ENCODE data around the gene GYG2.

GYG2 gene

DNA sequence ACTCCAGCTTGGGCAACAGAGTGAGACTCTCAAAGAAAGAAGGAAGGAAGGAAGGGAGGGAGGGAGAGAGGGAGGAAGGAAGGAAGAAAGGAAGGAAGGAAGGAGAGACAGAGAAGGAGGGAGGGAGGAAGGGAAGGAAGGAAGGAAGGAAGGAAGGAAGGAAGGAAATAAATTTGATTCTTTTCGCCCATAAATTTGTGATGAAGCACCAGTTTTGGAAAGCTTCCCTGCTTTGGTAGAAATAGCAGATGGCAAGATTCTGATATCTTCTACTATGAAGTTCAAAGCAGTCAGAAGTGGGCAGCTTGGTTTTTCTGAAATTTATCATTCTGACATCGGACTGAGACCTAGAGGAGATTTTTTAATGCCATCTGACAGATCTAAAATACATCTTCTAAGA lies 11.7 kb upstream of the GYG2 start:
- DNase-seq = no peak

DNA sequence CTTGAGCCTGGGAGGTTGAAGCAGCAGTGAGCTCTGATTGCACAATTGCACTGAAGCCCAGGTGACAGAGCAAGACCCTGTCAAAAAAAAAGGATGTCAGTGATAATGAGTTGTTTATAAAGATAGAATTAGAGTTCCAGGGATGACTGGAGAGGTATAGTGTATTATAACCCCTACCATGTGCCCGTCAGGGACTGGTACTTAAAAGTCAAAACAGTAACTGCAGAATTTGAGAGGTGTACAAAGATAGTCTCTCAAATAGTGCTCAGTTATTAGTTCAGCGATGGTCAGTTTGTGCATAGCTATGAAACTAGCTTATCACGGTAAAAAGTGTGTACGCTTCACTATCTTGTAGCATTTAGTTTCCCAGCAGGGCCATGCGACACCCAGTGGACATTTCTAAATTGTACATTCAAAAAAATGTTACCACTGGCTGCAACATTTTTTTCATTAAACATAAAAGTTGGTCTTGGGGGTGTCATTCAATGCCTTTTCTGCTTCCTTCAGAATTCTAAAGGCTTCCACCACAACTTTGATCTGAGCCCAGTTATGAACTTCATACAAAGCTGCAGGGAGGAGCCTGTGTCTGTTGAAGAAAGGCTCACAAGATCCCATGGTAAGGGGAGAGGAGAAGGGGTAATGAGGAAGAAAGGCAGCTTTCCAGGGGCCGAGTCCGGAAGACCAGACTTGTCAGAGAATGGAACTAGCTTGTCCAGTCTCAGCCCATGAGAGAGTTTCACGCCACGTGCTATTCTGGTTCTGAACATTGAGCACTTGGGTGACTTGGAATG lies 9.2 kb upstream of the GYG2 start:
- peak; percentile 17 for DNase-seq

DNA sequence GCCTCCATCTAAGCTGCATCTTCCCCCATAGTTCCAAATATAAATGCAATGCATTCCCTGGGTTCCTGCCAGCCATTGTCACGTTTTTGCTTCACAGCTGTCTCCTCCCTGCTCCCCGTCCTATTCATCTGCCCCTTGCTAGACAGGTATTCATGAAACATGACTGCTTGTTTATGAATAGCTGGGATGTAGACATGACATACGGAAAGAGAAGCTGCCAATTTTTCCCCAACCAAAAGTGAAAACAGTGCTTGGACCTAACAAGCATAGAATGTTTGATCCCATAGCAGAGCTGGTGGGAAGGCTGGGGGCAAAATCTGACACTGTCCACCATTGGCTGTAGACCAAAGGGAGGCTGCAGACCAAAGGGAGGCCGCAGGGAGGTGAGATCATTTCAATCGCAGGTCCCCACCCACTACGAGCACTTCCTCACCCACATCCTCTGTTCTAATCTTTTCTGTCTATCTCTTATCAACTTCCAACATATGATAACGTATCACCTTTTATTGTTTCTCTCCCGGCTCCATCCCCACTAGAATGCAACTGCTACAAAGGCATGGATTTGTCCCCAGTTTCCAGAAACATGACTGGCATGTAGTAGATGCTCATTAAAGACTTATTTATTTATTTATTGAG lies 8.5 kb upstream of the GYG2 start:
- no peak for DNase-seq

- DNase-seq = no peak
These were observed 4.8 kb upstream of the GYG2 start for GRCh38 chrX:2823795-2824386.

- no peak for DNase-seq
These were observed 3.8 kb upstream of the GYG2 start for GRCh38 chrX:2824886-2825285.

GRCh38 chrX:2828959-2829411 lies 255 bp downstream of the GYG2 start:
- no peak for DNase-seq

DNA sequence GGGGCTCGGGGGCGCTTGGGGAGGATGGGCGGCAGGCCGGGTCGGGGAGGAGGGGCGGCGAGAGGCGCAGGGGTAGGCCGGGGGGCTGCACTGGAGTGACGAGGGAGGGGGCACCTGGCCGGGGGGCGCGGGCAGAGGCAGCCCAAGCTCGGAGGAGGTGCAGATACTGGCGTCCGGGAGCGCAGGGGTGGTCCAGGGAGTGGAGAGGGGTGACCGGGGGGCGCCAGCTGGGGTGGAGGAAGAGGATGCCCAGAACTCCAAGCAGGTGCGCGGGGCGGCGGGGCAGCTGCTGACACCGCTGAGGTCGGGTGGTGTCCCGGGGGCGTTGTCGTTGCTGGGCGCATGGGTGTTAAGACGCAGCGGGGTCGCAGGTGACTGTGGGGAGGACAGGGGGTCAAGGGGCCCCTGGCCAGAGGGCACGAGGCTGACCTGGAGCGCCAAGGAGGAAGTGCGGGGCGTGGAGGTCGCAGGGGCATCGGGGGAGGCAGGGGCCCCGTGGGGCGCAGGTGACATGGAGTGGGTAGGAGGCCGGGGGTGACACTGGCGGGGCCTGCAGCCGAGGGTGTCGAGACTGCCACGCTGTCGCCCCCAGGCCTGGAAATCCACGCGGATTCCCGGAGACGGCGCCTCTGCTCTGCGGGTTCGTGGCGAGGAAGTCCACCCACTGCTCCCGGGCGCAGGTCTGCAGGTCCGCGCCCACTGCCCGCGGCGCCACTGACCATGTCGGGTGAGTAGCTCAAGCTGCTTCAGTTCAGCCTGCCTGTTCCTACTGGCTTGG lies 928 bp downstream of the GYG2 start:
- no peak for DNase-seq

- DNase-seq = no peak
These were observed 2.9 kb downstream of the GYG2 start for GRCh38 chrX:2831471-2832228.

DNA sequence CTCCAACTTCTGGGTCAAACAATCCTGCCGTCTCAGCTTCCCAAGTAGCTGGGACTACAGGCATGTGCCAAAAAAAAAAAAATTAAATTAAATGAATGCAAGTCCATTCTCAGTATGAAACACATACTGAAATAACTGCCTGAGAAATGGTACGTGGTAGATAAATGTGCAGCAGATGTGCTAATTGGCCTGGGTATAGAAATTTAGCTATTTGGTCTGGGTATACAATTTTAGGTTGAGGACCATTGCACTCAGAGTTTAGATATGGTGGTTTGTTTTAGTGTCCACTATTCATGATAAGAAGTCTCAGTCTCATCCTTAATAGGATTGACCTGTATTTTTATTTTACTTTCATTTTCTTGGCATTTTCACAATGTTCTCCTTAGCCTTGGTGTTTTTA lies 9.2 kb downstream of the GYG2 start:
- no peak for DNase-seq

DNA sequence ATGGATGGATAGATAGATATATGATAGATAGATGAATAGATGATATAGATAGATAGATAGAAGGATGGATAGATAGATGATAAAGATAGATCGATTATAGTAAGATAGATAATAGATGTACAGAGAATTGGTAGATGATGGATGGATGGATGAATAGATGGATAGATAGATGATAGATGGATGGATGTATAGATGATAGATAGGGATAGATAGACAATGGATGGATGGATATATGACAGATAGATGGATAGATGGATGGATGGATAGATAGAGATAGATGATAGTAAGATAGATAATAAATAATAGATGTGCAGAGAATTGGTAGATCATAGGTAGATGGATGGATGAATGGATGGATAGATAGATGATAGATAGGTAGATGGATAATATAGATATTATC lies 12.2 kb downstream of the GYG2 start:
- no peak for DNase-seq

DNA sequence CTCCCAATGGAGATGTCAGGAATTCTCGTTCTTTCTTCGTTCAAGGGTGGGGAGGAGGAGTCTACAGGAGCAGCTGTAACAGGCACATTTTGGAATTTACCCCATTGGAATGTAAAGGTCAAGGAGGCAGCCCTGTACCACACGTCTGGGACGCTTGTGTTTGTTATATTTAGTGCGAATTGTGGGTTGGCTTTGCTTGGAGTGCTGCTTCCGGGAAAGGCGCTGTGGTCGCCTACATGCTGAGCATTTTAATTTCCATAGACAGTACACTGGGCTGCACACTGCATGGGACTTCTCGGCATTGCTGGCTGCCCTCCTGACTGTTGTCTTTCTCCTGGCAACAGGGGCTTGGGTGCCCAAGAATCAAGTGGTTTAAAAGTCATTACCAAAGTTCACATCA lies 12.8 kb downstream of the GYG2 start:
- DNase-seq = no peak

DNA sequence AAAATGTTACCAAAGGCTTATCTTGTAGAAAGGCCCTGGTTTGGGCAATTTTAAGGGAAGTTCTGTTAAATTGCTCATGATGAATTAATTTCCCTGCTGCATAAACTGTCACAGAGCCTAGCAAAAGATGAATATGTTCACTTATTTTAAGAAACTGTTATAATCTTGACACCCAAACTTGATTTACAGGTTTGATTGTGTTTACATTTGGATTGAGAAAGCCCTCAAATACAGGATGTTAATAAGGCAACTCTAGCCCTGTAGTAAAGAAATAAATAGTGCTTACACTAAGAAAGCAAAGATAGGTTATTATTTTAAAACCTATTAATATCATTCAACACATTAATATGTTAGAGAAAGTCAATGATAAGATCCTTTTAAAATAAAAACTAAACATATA lies 18.3 kb downstream of the GYG2 start:
- DNase-seq = no peak

- DNase-seq = peak; percentile 71
These were observed 20.2 kb downstream of the GYG2 start for GRCh38 chrX:2848871-2849301.

GRCh38 chrX:2854918-2855317 lies 26.2 kb downstream of the GYG2 start:
- DNase-seq = no peak

DNA sequence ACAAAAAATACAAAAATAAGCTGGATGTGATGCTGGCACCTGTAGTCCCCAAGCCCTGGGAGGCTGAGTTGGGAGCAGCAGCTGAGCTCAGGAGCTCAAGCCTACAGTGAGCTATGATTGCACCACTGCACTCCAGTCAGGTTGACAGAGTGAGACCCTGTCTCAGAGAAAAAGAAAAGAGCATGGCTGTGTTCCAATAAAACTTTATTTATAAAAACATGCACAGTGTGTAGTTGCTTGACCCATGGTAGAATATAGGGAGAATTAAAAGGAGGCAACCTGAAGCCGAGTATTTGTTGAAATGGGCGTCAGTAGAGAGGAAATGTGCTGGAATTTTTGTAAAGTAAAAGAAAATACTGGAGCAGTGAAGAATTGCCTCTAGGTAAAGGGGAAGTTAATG lies 27.0 kb downstream of the GYG2 start:
- no peak for DNase-seq

DNA sequence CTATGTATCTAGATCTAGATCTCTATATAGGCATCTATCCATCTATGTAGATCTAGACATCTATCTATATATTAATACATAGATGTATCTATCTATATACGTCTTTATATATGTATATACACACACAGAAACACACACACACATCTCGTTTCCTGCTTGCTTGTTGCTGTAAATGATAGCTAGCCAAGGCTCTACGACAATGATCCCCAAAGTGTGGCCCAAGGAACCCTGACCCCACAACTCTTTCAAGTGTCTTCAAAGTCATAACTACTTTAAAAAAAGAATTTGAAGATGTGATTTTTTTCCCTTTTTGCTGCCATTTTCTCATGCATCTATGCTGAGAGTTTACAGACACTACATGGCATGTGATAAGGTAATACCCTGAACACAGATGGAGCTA lies 28.8 kb downstream of the GYG2 start:
- DNase-seq = no peak

DNA sequence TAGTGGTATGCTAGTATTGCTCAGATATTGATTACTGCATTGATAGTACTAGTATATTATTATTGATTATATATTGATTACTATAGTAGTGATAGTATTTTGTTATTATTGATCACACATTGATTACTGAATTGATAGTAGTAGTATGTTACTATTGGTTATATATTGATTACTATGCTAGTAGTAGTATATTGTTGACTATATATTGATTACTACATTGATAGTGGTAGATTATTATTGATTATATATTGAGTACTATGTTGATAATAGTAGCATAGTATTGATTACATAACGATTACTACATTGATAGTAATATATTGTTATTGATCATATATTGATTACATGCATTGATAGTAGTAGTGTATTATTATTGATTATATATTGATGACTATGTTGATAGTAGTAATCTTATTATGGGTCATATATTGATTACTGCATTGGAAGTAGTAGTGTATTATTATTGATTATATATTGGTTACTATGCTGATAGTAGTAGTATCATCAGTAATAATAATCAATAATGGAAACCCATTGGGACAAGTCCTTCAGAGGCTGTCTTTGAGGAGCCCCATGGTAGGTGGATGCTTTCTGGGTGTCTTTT lies 30.6 kb downstream of the GYG2 start:
- DNase-seq = no peak

GRCh38 chrX:2862404-2862803 lies 33.7 kb downstream of the GYG2 start:
- DNase-seq = no peak

- peak; percentile 53 for DNase-seq
These were observed 34.9 kb downstream of the GYG2 start for GRCh38 chrX:2863646-2864045.

GRCh38 chrX:2867206-2867605 lies 38.5 kb downstream of the GYG2 start:
- no peak for DNase-seq

DNA sequence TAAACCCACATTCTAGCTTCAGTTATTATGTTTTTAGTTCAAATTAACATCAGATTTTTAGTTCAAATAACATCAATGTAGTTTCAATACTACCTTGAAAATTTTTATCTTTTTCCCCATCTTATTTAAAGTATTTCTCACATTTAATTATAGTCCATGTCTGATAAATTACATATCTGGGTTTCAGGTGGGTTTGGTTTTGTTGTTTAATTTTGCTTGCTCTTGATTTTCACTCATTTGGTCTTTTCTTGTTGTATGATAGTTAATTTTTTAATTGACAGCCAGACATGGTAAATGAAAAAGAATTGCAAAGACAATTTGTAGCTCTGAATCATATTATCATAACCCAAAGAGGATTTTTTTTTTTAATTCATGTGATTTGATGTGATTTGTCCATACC lies 41.9 kb downstream of the GYG2 start:
- DNase-seq = no peak

GRCh38 chrX:2871831-2872230 lies 43.1 kb downstream of the GYG2 start:
- no peak for DNase-seq
